Testis (tissue), 3 donors: ENCODE results near the gene ZIC5. TPM values are rescaled to one million over a fixed set of nuclear protein-coding genes. Genes with fewer than 3 reads are reported as not detected.

Experiments
- DNase-seq: peaks from one replicate; pipeline ENCODE4 v3.0.0-alpha.2; 2019
- H3K27ac ChIP-seq, 2 donors: fragments of 200-600 bp; sonication (generic); one replicate each; pipeline ENCODE4 v1.5.1; 2019
- H3K27me3 ChIP-seq: fragments of 200-600 bp; sonication (generic); one replicate; pipeline ENCODE4 v1.5.1; 2019
- H3K36me3 ChIP-seq: fragments of 200-600 bp; sonication (generic); one replicate; pipeline ENCODE4 v1.5.1; 2017; ENCODE audit warnings: low read depth; ENCODE audit errors: missing control alignments
- H3K4me1 ChIP-seq: fragments of 200-600 bp; sonication (generic); one replicate; pipeline ENCODE4 v1.5.1; 2019
- H3K4me3 ChIP-seq, 2 donors: fragments of 200-600 bp; sonication (generic); one replicate each; pipeline ENCODE4 v1.5.1; 2017 to 2019
- H3K9me3 ChIP-seq: fragments of 200-600 bp; sonication (generic); one replicate; pipeline ENCODE4 v1.5.1; 2017
- POLR2A ChIP-seq: fragments of 450-650 bp; IDR thresholded peaks from one replicate; pipeline ENCODE4 v1.6.1; 2017; ENCODE audit warnings: antibody characterized with exemption, mild to moderate bottlenecking, moderate library complexity
- WGBS, 2 donors: methylation state at CpG; one replicate each; pipeline ENCODE4 v1.1.5; 2018; 5-methylcytosine and 5-hydroxymethylcytosine counted together
- intact Hi-C: fragments of 100-400 bp; cut with DNase I; formaldehyde crosslinking; loops from one replicate; pipeline ENCODE4 v1.15.1; 2023; ENCODE audit warnings: low total_unique reads
- polyA plus RNA-seq: library from polyadenylated mRNA; stranded (reverse); fragments of 350-450 nt; fragmentation: Illumina TruSeq; extraction: RNeasy Lipid Tissue Mini Kit (QIAGEN cat#74804); gene quantifications from one replicate; pipeline ENCODE4 v1.2.3, GENCODE V29; 2014; ENCODE audit warnings: low read depth, low replicate concordance; ENCODE audit not compliant: insufficient read depth
- total RNA-seq, 2 donors: library from RNA; depleted of rRNA; stranded (reverse); fragments of >200 nt; gene quantifications; one replicate each; pipeline ENCODE4 v1.2.3, GENCODE V29; 2016
- TF ChIP-seq, protein P1 (sequence below), 3 experiments: fragments of 450-650 bp in 2 of 3; fragments of 200-600 bp in 1 of 3; sonication (generic) in 1 of 3; IDR thresholded peaks; one replicate each; pipeline ENCODE4 v1.5.1; 2016 to 2019; ENCODE audit warnings: antibody characterized with exemption in 3 of 3, mild to moderate bottlenecking in 2 of 3, moderate library complexity in 1 of 3

ZIC5 gene
- total and polyA plus RNA-seq, 3 donors from 2014 or later: 2.0 to 6.9 (median 3.0) TPM

GRCh38 chr13:99972190-99972731 lies 694 bp upstream of the ZIC5 start:
- WGBS, 2 donors: 8 to 9% methylated on average over 18 of the region's 18 CpGs
- Histone ChIP-seq H3K4me3 (peak overlapping the region in 1 of 2 donors; percentile 29), H3K27ac (no peak overlapping the region), H3K4me1 (peaks cover 4% of the 10 kb centered on the region), H3K27me3 (peaks cover 12% of the 10 kb centered on the region), H3K36me3 (no peaks in the 10 kb centered on the region), H3K9me3 (no peaks in the 10 kb centered on the region)
- intact Hi-C loops: no loop called here
- DNase-seq: no peak
- TF ChIP-seq POLR2A: no peak
- TF ChIP-seq, protein P1, sequence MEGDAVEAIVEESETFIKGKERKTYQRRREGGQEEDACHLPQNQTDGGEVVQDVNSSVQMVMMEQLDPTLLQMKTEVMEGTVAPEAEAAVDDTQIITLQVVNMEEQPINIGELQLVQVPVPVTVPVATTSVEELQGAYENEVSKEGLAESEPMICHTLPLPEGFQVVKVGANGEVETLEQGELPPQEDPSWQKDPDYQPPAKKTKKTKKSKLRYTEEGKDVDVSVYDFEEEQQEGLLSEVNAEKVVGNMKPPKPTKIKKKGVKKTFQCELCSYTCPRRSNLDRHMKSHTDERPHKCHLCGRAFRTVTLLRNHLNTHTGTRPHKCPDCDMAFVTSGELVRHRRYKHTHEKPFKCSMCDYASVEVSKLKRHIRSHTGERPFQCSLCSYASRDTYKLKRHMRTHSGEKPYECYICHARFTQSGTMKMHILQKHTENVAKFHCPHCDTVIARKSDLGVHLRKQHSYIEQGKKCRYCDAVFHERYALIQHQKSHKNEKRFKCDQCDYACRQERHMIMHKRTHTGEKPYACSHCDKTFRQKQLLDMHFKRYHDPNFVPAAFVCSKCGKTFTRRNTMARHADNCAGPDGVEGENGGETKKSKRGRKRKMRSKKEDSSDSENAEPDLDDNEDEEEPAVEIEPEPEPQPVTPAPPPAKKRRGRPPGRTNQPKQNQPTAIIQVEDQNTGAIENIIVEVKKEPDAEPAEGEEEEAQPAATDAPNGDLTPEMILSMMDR (IDR thresholded peaks at IDR 0.05): no peak

DNA sequence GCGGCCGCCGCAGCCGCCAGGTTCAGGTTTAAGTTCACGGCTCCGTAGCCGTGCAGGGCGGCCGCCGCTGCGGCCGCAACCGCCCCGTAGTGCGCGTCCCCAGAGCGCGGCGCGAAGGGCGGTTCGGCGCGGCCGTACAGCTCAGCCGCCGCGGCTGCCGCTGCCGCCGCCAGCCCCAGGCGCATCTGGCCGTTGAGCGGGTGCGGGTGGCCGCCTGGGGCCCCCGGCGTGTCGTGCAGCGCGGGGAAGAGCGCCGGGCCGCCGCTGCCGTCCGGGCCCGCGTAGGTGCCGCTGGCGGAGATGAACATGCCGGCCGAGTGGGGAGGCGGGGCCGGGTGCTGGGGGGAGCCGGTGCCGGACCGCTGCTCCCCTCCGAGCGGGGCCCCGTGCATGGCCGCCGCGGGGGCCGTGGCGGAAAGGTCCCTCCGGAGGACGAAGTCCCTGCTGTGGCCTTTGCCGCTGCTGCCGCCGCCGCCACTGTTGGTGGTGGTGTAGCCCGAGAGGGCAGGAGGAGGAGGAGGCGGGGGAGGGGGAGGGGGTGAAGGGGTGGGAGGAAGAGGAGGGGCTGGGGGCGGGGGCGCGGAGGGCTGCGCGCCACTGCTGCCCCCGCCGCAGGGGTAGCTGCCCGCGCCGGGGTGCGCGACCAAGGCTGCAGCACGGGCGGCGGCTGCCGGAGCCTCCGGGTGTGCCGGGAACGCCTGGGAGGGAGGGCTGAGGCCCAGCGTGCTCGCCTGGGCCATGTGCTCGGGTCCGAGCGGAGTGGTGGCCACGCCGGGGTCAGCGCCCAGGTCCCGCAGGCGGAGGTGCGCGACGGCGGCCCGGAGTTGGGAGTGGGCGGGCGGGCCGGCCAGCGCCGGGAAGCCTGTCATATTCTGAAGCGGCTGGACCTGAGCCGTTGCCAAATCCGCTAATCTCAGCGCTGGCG lies 654 bp downstream of the ZIC5 start:
- Histone ChIP-seq H3K36me3 (no peaks in the 10 kb centered on the region), H3K9me3 (no peaks in the 10 kb centered on the region), H3K4me1 (peaks cover 4% of the 10 kb centered on the region), H3K27ac (no peak overlapping the region), H3K4me3 (peak overlapping the region; percentile 16 to 29), H3K27me3 (peaks cover 12% of the 10 kb centered on the region)
- intact Hi-C loops: no loop called here
- TF ChIP-seq, protein P1 (IDR thresholded peaks at IDR 0.05): no peak
- no peak for TF ChIP-seq POLR2A
- 1 to 5% methylated on average over 5 to 71 of the region's 118 CpGs for WGBS, 2 donors
- DNase-seq: no peak

- Histone ChIP-seq H3K27ac (no peak overlapping the region), H3K9me3 (no peaks in the 10 kb centered on the region), H3K36me3 (no peaks in the 10 kb centered on the region), H3K27me3 (peaks cover 12% of the 10 kb centered on the region), H3K4me3 (peak overlapping the region; percentile 24 to 32), H3K4me1 (peaks cover 4% of the 10 kb centered on the region)
- intact Hi-C loops: no loop called here
- WGBS, 2 donors: 2% methylated on average over 31 to 61 of the region's 79 CpGs
- TF ChIP-seq POLR2A: no peak
- TF ChIP-seq, protein P1 (IDR thresholded peaks at IDR 0.05): no peak
- no peak for DNase-seq
These were observed 1.5 kb downstream of the ZIC5 start for GRCh38 chr13:99969919-99970650.

- no peak for TF ChIP-seq POLR2A
- TF ChIP-seq, protein P1 (IDR thresholded peaks at IDR 0.05): no peak
- no peak for DNase-seq
- H3K36me3 ChIP-seq: no peaks in the 10 kb centered on the region
- H3K27ac ChIP-seq: no peak overlapping the region
- H3K4me3 ChIP-seq: peak overlapping the region; percentile 24 to 32
- H3K9me3 ChIP-seq: no peaks in the 10 kb centered on the region
- 3 to 9% methylated on average over 16 to 43 of the region's 52 CpGs for WGBS, 2 donors
- peaks cover 4% of the 10 kb centered on the region for H3K4me1 ChIP-seq
- intact Hi-C loops: no loop called here
- H3K27me3 ChIP-seq: peaks cover 12% of the 10 kb centered on the region
These were observed 2.1 kb downstream of the ZIC5 start for GRCh38 chr13:99969453-99969918.
